HepG2 (cell line): Measurements from ENCODE around the gene SEH1L. TPM values are rescaled to one million over a fixed set of nuclear protein-coding genes. Genes with fewer than 3 reads are reported as not detected.

ENCODE experiments used
- EED ChIP-seq: sonication (generic); formaldehyde crosslinking; IDR thresholded peaks from 2 replicates; pipeline ENCODE4 v1.5.0; 2020; ENCODE audit warnings: mild to moderate bottlenecking, missing genetic modification reagents
- FLYWCH1 ChIP-seq: sonication (generic); formaldehyde crosslinking; IDR thresholded peaks from 2 replicates; pipeline ENCODE4 v1.8.1; 2023; ENCODE audit warnings: mild to moderate bottlenecking, missing genetic modification reagents
- JARID2 ChIP-seq: sonication (generic); formaldehyde crosslinking; IDR thresholded peaks from 2 replicates; pipeline ENCODE4 v1.8.1; 2023; ENCODE audit warnings: missing genetic modification reagents, inconsistent platforms; ENCODE audit not compliant: insufficient replicate concordance
- SAP130 ChIP-seq: IDR thresholded peaks from 2 replicates; pipeline ENCODE4 v1.6.1; 2016; ENCODE audit warnings: low read depth
- TEAD2 ChIP-seq: sonication (generic); formaldehyde crosslinking; IDR thresholded peaks from 2 replicates; pipeline ENCODE4 v1.9.0; 2021; ENCODE audit warnings: missing genetic modification reagents
- ZNF142 ChIP-seq: sonication (generic); formaldehyde crosslinking; IDR thresholded peaks from 2 replicates; pipeline ENCODE4 v1.4.0; 2020; ENCODE audit warnings: missing genetic modification reagents
- ZNF264 ChIP-seq: sonication (generic); formaldehyde crosslinking; IDR thresholded peaks from 2 replicates; pipeline ENCODE4 v1.4.0; 2020; ENCODE audit warnings: missing genetic modification reagents
- ZNF33B ChIP-seq: sonication (generic); formaldehyde crosslinking; IDR thresholded peaks from 2 replicates; pipeline ENCODE4 v1.5.1; 2020; ENCODE audit warnings: mild to moderate bottlenecking, missing genetic modification reagents
- ZNF430 ChIP-seq: sonication (generic); formaldehyde crosslinking; IDR thresholded peaks from 2 replicates; pipeline ENCODE4 v1.9.0; 2021; ENCODE audit warnings: mild to moderate bottlenecking, missing genetic modification reagents
- ZNF441 ChIP-seq: sonication (generic); formaldehyde crosslinking; IDR thresholded peaks from 2 replicates; pipeline ENCODE4 v1.7.0; 2021; ENCODE audit warnings: missing genetic modification reagents, borderline replicate concordance
- polyA plus RNA-seq, 8 experiments: library from polyadenylated mRNA; depleted of rRNA in 3 of 8; stranded (reverse) in 7 of 8; unstranded in 1 of 8; fragments of >200 nt; fragmentation: Illumina TruSeq in 4 of 8; extraction: Trizol in 4 of 8; gene quantifications; 2 replicates each; pipeline versions ENCODE4 v1.2.1 to v1.2.3, GENCODE V29; 2011 to 2016; ENCODE audit warnings: low read depth in 4 of 8, missing spikeins in 1 of 8, mixed read lengths in 1 of 8; ENCODE audit not compliant: insufficient read depth in 1 of 8
- total RNA-seq, 5 experiments: library from RNA; depleted of rRNA; stranded (reverse); fragments of >200 nt; fragmentation: Illumina TruSeq; extraction: Trizol; gene quantifications; 2 replicates each; pipeline ENCODE4 v1.2.3, GENCODE V29; 2016; ENCODE audit warnings: low read depth in 1 of 5
- TF ChIP-seq, protein P1 (sequence below): sonication (generic); formaldehyde crosslinking; IDR thresholded peaks from 2 replicates; pipeline ENCODE4 v1.9.0; 2021; ENCODE audit warnings: mild to moderate bottlenecking, missing genetic modification reagents
- TF ChIP-seq, protein P2 (sequence below): sonication (generic); formaldehyde crosslinking; IDR thresholded peaks from 2 replicates; pipeline ENCODE4 v1.4.0; 2020; ENCODE audit warnings: missing genetic modification reagents

SEH1L gene
- total and polyA plus RNA-seq, 2 of the 13 experiments (the other 11 are each of a cell fraction or from before 2014, with no cell fraction given): 59.6 to 63.5 TPM

- peak; percentile 71; the same call in 1 of the 2 replicates for TF ChIP-seq ZNF142 (CRISPR knock-in tag)
- peak; percentile 62; the same call in 1 of the 2 replicates for TF ChIP-seq EED (CRISPR knock-in tag)
- 0 out of 2 replicates have a peak, but pooled peaks have one; percentile 53 for TF ChIP-seq ZNF441
- TF ChIP-seq TEAD2 (CRISPR knock-in tag): no peak
- TF ChIP-seq FLYWCH1 (CRISPR knock-in tag): no peak
- TF ChIP-seq, protein P1, sequence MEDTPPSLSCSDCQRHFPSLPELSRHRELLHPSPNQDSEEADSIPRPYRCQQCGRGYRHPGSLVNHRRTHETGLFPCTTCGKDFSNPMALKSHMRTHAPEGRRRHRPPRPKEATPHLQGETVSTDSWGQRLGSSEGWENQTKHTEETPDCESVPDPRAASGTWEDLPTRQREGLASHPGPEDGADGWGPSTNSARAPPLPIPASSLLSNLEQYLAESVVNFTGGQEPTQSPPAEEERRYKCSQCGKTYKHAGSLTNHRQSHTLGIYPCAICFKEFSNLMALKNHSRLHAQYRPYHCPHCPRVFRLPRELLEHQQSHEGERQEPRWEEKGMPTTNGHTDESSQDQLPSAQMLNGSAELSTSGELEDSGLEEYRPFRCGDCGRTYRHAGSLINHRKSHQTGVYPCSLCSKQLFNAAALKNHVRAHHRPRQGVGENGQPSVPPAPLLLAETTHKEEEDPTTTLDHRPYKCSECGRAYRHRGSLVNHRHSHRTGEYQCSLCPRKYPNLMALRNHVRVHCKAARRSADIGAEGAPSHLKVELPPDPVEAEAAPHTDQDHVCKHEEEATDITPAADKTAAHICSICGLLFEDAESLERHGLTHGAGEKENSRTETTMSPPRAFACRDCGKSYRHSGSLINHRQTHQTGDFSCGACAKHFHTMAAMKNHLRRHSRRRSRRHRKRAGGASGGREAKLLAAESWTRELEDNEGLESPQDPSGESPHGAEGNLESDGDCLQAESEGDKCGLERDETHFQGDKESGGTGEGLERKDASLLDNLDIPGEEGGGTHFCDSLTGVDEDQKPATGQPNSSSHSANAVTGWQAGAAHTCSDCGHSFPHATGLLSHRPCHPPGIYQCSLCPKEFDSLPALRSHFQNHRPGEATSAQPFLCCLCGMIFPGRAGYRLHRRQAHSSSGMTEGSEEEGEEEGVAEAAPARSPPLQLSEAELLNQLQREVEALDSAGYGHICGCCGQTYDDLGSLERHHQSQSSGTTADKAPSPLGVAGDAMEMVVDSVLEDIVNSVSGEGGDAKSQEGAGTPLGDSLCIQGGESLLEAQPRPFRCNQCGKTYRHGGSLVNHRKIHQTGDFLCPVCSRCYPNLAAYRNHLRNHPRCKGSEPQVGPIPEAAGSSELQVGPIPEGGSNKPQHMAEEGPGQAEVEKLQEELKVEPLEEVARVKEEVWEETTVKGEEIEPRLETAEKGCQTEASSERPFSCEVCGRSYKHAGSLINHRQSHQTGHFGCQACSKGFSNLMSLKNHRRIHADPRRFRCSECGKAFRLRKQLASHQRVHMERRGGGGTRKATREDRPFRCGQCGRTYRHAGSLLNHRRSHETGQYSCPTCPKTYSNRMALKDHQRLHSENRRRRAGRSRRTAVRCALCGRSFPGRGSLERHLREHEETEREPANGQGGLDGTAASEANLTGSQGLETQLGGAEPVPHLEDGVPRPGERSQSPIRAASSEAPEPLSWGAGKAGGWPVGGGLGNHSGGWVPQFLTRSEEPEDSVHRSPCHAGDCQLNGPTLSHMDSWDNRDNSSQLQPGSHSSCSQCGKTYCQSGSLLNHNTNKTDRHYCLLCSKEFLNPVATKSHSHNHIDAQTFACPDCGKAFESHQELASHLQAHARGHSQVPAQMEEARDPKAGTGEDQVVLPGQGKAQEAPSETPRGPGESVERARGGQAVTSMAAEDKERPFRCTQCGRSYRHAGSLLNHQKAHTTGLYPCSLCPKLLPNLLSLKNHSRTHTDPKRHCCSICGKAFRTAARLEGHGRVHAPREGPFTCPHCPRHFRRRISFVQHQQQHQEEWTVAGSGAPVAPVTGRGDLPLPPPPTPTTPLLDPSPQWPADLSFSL (CRISPR knock-in tag): no peak
- TF ChIP-seq JARID2 (CRISPR knock-in tag): no peak
- peak; percentile 74 for TF ChIP-seq ZNF264 (CRISPR knock-in tag)
- TF ChIP-seq, protein P2, sequence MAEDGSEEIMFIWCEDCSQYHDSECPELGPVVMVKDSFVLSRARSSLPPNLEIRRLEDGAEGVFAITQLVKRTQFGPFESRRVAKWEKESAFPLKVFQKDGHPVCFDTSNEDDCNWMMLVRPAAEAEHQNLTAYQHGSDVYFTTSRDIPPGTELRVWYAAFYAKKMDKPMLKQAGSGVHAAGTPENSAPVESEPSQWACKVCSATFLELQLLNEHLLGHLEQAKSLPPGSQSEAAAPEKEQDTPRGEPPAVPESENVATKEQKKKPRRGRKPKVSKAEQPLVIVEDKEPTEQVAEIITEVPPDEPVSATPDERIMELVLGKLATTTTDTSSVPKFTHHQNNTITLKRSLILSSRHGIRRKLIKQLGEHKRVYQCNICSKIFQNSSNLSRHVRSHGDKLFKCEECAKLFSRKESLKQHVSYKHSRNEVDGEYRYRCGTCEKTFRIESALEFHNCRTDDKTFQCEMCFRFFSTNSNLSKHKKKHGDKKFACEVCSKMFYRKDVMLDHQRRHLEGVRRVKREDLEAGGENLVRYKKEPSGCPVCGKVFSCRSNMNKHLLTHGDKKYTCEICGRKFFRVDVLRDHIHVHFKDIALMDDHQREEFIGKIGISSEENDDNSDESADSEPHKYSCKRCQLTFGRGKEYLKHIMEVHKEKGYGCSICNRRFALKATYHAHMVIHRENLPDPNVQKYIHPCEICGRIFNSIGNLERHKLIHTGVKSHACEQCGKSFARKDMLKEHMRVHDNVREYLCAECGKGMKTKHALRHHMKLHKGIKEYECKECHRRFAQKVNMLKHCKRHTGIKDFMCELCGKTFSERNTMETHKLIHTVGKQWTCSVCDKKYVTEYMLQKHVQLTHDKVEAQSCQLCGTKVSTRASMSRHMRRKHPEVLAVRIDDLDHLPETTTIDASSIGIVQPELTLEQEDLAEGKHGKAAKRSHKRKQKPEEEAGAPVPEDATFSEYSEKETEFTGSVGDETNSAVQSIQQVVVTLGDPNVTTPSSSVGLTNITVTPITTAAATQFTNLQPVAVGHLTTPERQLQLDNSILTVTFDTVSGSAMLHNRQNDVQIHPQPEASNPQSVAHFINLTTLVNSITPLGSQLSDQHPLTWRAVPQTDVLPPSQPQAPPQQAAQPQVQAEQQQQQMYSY: peak; percentile 47; the same call in 1 of the 2 replicates
- TF ChIP-seq ZNF33B (CRISPR knock-in tag): 0 out of 2 replicates have a peak, but pooled peaks have one; percentile 52
- peak; percentile 88 for TF ChIP-seq SAP130 (CRISPR knock-in tag)
- peak; percentile 93 for TF ChIP-seq ZNF430
These were observed 43.4 kb downstream of the SEH1L start, which contains the start of gene CEP192 (continued) for GRCh38 chr18:12990967-12991820.
